ENCODE results near the gene STXBP1. TPM values are rescaled to one million over a fixed set of nuclear protein-coding genes. Genes with fewer than 3 reads are reported as not detected.

Gene STXBP1
- total and polyA plus RNA-seq, 2 experiments from 2014 or later: 48.6 to 50.4 TPM

GRCh38 chr9:127595611-127596010, 16.5 kb upstream of the STXBP1 start (continued):
- TF ChIP-seq POLR2AphosphoS5 (IDR thresholded peaks at IDR 0.05; ENCODE audit: low read depth) (no peak), EZH2phosphoT487 (IDR thresholded peaks at IDR 0.05; ENCODE audit: unreplicated experiment) (no peak), ZNF331 (CRISPR knock-in tag; IDR thresholded peaks at IDR 0.05; ENCODE audit: low read depth) (no peak), ZNF114 (CRISPR knock-in tag; IDR thresholded peaks at IDR 0.05) (no peak), CREB1 (CRISPR knock-in tag; IDR thresholded peaks at IDR 0.05; ENCODE audit: low read depth) (no peak), ETS1 (IDR thresholded peaks at IDR 0.05) (no peak), EZH2 (IDR thresholded peaks at IDR 0.05; ENCODE audit: low read depth, unreplicated experiment) (no peak), REST (IDR thresholded peaks at IDR 0.05; ENCODE audit: unreplicated experiment) (no peak), STAT1 (IDR thresholded peaks at IDR 0.05; ENCODE audit: unreplicated experiment) (no peak)

GRCh38 chr9:127598839-127599549, 13.1 kb upstream of the STXBP1 start:
- DNase-seq (ENCODE audit: low spot score) (no peak), ATAC-seq (peak; percentile 36; the same call in 2 of the 3 replicates)
- Mint-ChIP-seq H3K4me3 (no peak overlapping the region), H3K4me1 (peaks cover 9% of the 10 kb centered on the region), H3K27ac (no peak overlapping the region), H3K36me3 (ENCODE audit: low read depth) (no peaks in the 10 kb centered on the region), H3K9me3 (no peaks in the 10 kb centered on the region), H3K27me3 (ENCODE audit: insufficient read depth, low read depth, poor library complexity) (peaks cover 6% of the 10 kb centered on the region)
- Histone ChIP-seq H3K4me1 (ENCODE audit: insufficient read depth) (no peaks in the 10 kb centered on the region), H4K20me1 (replicated peaks; ENCODE audit: insufficient read depth) (no peaks in the 10 kb centered on the region), H3K9me2 (ENCODE audit: insufficient read depth) (no peaks in the 10 kb centered on the region), H3K27me3 (ENCODE audit: insufficient read depth) (no peaks in the 10 kb centered on the region), H3K36me3 (ENCODE audit: insufficient read depth) (no peaks in the 10 kb centered on the region), H3K79me2 (replicated peaks; ENCODE audit: insufficient read depth) (no peaks in the 10 kb centered on the region), H3F3A (replicated peaks; ENCODE audit: low read depth) (no peaks in the 10 kb centered on the region), H3K4me2 (no peak overlapping the region), H3K27ac (ENCODE audit: low read depth) (no peak overlapping the region), H2AFZ (no peak overlapping the region), H3K4me3 (no peak overlapping the region)
- no peak for TF ChIP-seq CREB1 (CRISPR knock-in tag; IDR thresholded peaks at IDR 0.05; ENCODE audit: low read depth)
- TF ChIP-seq ZNF114 (CRISPR knock-in tag; IDR thresholded peaks at IDR 0.05): no peak
- no peak for TF ChIP-seq NANOG (IDR thresholded peaks at IDR 0.05; ENCODE audit: borderline replicate concordance)
- no peak for TF ChIP-seq EZH2phosphoT487 (IDR thresholded peaks at IDR 0.05; ENCODE audit: unreplicated experiment)
- TF ChIP-seq ZNF331 (CRISPR knock-in tag; IDR thresholded peaks at IDR 0.05; ENCODE audit: low read depth): no peak
- TF ChIP-seq EZH2 (IDR thresholded peaks at IDR 0.05; ENCODE audit: low read depth, unreplicated experiment): no peak
- no peak for TF ChIP-seq JUNB (IDR thresholded peaks at IDR 0.05; ENCODE audit: unreplicated experiment)
- TF ChIP-seq CTCF (conservative IDR thresholded peaks at IDR 0.05; ENCODE audit: low read depth in 2 of 2): no peak
- TF ChIP-seq POLR2AphosphoS5 (IDR thresholded peaks at IDR 0.05; ENCODE audit: low read depth): no peak
- no peak for TF ChIP-seq STAT1 (IDR thresholded peaks at IDR 0.05; ENCODE audit: unreplicated experiment)

All from GM23338 (cell line).